Stomach (tissue), 9 donors: ENCODE data around the gene PTPN2. TPM values are rescaled to one million over a fixed set of nuclear protein-coding genes. Genes with fewer than 3 reads are reported as not detected.

Experiments used
- DNase-seq, 2 donors: peaks; one replicate each; pipeline versions ENCODE4 v3.0.0 to v3.0.0-alpha.2; 2013 to 2019
- H3K27ac ChIP-seq, 5 donors: fragments of 200-600 bp in 4 of 5; sonication (generic) in 4 of 5; one replicate each; pipeline ENCODE4 v1.5.1; 2013 to 2019; ENCODE audit warnings: mild to moderate bottlenecking in 1 of 5, moderate library complexity in 1 of 5
- H3K27me3 ChIP-seq, 3 donors: fragments of 200-600 bp; sonication (generic); one replicate each; pipeline ENCODE4 v1.5.1; 2017 to 2019; ENCODE audit warnings: mixed run types in 1 of 3
- H3K36me3 ChIP-seq, 4 donors: fragments of 200-600 bp; sonication (generic); 1 replicate in 3 of 4; 2 replicates in 1 of 4; pipeline ENCODE4 v1.5.1; 2016 to 2019
- H3K4me1 ChIP-seq, 4 donors: fragments of 200-600 bp; sonication (generic); one replicate each; pipeline ENCODE4 v1.5.1; 2016 to 2019
- H3K4me3 ChIP-seq, 4 donors: fragments of 200-600 bp; sonication (generic) in 3 of 4; one replicate each; pipeline ENCODE4 v1.5.1; 2016 to 2019; ENCODE audit warnings: mild to moderate bottlenecking in 1 of 4
- H3K9me3 ChIP-seq, 4 donors: fragments of 200-600 bp; sonication (generic); one replicate each; pipeline ENCODE4 v1.5.1; 2016 to 2019
- EP300 ChIP-seq: sonication (generic); formaldehyde crosslinking; IDR thresholded peaks from one replicate; pipeline ENCODE4 v1.6.1; 2017; ENCODE audit warnings: antibody characterized with exemption
- POLR2A ChIP-seq, 4 donors: fragments of 450-650 bp; IDR thresholded peaks; one replicate each; pipeline ENCODE4 v1.6.1; 2016; ENCODE audit warnings: antibody characterized with exemption in 4 of 4, control low read depth in 2 of 4, mild to moderate bottlenecking in 1 of 4, moderate library complexity in 1 of 4
- POLR2AphosphoS5 ChIP-seq, 3 donors: sonication (generic); formaldehyde crosslinking; IDR thresholded peaks; one replicate each; pipeline ENCODE4 v1.6.1; 2016; ENCODE audit warnings: antibody characterized with exemption in 3 of 3
- WGBS, 5 donors: extraction: QIAGEN DNeasy Blood & Tissue Kit in 3 of 5; methylation state at CpG; one replicate each; pipeline versions ENCODE4 v1.1.5 to v1.1.7; 2013 to 2018; 5-methylcytosine and 5-hydroxymethylcytosine counted together
- intact Hi-C: fragments of 100-400 bp; cut with DNase I; formaldehyde crosslinking; loops from one replicate; pipeline ENCODE4 v1.15.1; 2023; ENCODE audit warnings: low total_unique reads
- polyA plus RNA-seq, 3 donors: library from polyadenylated mRNA; stranded (reverse); fragments of 200-250 nt; gene quantifications; one replicate each; pipeline ENCODE4 v1.2.3, GENCODE V29; 2013
- total RNA-seq, 5 donors: library from RNA; depleted of rRNA; stranded (reverse); fragments of >200 nt; gene quantifications; one replicate each; pipeline versions ENCODE4 v1.1.0 to v1.2.3, GENCODE V29; 2014 to 2016
- TF ChIP-seq, protein P1 (sequence below), 7 experiments: fragments of 450-650 bp in 4 of 7; fragments of 200-600 bp in 3 of 7; sonication (generic) in 3 of 7; IDR thresholded peaks; one replicate each; pipeline ENCODE4 v1.5.1; 2016 to 2019; ENCODE audit warnings: antibody characterized with exemption in 7 of 7, control low read depth in 2 of 7, mild to moderate bottlenecking in 1 of 7
- donor health status: healthy with polysubstance abuse.
- donor health status: Bipolar disorder and iron deficiency.
- donor health status: healthy.

PTPN2 gene
- total and polyA plus RNA-seq, 8 donors: 5.8 to 66.7 (median 30.3) TPM

DNA sequence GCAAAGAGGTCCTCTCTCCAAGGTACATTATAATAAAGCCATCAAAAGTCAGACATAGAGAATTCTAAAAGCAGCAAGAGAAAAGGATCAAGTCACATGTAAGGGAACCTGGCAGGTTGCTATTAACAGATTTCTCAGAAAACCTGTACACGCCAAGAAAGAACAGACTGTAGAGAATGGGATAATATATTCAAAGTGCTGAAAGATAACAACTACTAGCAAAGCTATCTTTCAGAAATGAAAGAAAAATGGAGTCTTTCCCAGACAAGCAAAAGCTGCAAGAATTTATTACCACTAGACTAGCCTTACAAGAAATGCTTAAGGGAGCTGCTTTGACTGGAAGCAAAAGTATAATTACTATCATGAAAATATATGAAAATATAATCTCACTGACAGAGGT lies 81.5 kb downstream of the PTPN2 start:
- H3K36me3 ChIP-seq: peaks cover 3 to 49% (median 43%) of the 10 kb centered on the region in 4 donors
- H3K27ac ChIP-seq: no peak overlapping the region
- TF ChIP-seq, protein P1, sequence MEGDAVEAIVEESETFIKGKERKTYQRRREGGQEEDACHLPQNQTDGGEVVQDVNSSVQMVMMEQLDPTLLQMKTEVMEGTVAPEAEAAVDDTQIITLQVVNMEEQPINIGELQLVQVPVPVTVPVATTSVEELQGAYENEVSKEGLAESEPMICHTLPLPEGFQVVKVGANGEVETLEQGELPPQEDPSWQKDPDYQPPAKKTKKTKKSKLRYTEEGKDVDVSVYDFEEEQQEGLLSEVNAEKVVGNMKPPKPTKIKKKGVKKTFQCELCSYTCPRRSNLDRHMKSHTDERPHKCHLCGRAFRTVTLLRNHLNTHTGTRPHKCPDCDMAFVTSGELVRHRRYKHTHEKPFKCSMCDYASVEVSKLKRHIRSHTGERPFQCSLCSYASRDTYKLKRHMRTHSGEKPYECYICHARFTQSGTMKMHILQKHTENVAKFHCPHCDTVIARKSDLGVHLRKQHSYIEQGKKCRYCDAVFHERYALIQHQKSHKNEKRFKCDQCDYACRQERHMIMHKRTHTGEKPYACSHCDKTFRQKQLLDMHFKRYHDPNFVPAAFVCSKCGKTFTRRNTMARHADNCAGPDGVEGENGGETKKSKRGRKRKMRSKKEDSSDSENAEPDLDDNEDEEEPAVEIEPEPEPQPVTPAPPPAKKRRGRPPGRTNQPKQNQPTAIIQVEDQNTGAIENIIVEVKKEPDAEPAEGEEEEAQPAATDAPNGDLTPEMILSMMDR (IDR thresholded peaks at IDR 0.05): no peak
- no peak for TF ChIP-seq POLR2A (IDR thresholded peaks at IDR 0.05)
- no peak for TF ChIP-seq POLR2AphosphoS5 (IDR thresholded peaks at IDR 0.05)
- TF ChIP-seq EP300: no peak
- H3K4me3 ChIP-seq: no peak overlapping the region
- intact Hi-C loops: no loop called here
- WGBS, 5 donors: 79 to 92% (median 81%) methylated on average over 1 of the region's 1 CpG
- H3K9me3 ChIP-seq: no peaks in the 10 kb centered on the region
- H3K27me3 ChIP-seq: no peaks in the 10 kb centered on the region
- no peaks in the 10 kb centered on the region for H3K4me1 ChIP-seq
- no peak for DNase-seq

DNA sequence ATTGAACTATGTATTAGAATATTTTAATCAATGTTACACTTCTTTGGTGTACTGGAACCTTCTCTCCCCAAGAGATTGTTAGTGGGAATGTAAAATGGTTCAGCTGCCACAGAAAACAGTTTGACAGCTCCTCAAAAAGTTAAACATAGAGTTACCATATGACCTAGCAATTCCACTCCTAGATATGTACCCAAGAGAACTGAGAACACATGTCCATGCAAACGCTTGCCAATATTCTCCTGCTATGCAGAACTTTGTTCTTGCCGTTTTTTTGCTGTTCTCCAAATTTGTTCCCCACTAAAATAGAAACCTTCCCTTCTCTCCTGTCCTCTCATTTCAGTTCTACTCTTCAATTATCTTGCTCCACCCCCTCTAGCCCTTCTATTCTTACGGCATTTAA lies 87.6 kb downstream of the PTPN2 start:
- Histone ChIP-seq H3K36me3 (peaks cover 8 to 65% (median 53%) of the 10 kb centered on the region in 4 donors), H3K4me1 (no peaks in the 10 kb centered on the region)
- intact Hi-C loops: no loop called here

DNA sequence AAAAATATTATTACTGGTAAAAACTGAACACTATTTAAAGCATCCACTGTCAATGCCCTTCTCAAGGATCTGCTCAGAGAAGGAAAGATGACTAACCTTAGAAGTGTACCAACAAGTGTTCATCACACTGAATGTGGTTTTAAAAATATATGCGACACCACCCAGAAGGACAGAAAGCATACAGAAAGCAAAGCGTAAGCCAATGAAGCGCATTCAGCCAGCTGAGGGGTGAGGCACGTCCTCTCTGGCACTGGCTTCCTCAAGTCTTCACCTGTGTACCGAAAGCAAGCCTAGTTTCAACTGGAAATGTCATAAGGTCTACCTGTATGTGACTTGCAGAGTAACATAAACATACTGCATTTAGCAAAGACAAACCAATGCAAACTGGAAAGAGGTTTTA lies 92.4 kb downstream of the PTPN2 start:
- intact Hi-C loops: no loop called here
- no peak for DNase-seq
- H3K36me3 ChIP-seq: peaks cover 10 to 27% (median 24%) of the 10 kb centered on the region in 4 donors
- 89 to 99% (median 94%) methylated on average over 5 of the region's 5 CpGs for WGBS, 5 donors
- TF ChIP-seq POLR2AphosphoS5 (IDR thresholded peaks at IDR 0.05): no peak
- TF ChIP-seq, protein P1 (IDR thresholded peaks at IDR 0.05): no peak
- no peak for TF ChIP-seq EP300
- no peak for TF ChIP-seq POLR2A (IDR thresholded peaks at IDR 0.05)
- no peaks in the 10 kb centered on the region for H3K4me1 ChIP-seq
- no peaks in the 10 kb centered on the region for H3K9me3 ChIP-seq
- H3K27ac ChIP-seq: no peak overlapping the region
- no peaks in the 10 kb centered on the region for H3K27me3 ChIP-seq
- H3K4me3 ChIP-seq: no peak overlapping the region

More for the DNA sequence above, 87.6 kb downstream of the PTPN2 start:
- DNase-seq: no peak
- Histone ChIP-seq H3K27me3 (no peaks in the 10 kb centered on the region), H3K27ac (no peak overlapping the region), H3K9me3 (no peaks in the 10 kb centered on the region), H3K4me3 (no peak overlapping the region)
- TF ChIP-seq, protein P1 (IDR thresholded peaks at IDR 0.05): no peak
- TF ChIP-seq POLR2A (IDR thresholded peaks at IDR 0.05): no peak
- TF ChIP-seq EP300: no peak
- TF ChIP-seq POLR2AphosphoS5 (IDR thresholded peaks at IDR 0.05): no peak
- WGBS, 5 donors: 89 to 93% (median 90%) methylated on average over 3 of the region's 3 CpGs

DNA sequence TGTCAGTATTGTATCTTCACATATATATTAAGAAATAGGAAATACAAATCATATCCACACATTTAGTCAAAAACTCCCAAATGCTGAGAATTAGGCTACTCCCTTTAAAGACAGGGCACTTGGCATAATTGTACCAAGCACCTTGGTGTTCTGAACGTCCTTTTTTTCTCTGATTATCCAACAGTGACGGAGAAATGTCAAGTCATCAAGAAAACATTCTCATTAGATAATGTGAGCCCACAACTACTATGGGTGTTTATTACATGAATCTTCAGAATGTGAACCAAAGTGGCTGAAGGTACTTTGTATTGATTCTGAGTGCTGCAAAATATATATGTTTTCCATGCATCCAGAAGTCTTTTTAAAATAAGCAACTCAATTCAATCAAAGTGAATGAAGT lies 97.4 kb downstream of the PTPN2 start:
- TF ChIP-seq, protein P1 (IDR thresholded peaks at IDR 0.05): no peak
- TF ChIP-seq POLR2A (IDR thresholded peaks at IDR 0.05): no peak
- WGBS, 5 donors: 86 to 95% (median 89%) methylated on average over 2 of the region's 2 CpGs
- no peak overlapping the region for H3K4me3 ChIP-seq
- no peak overlapping the region for H3K27ac ChIP-seq
- no peaks in the 10 kb centered on the region for H3K27me3 ChIP-seq
- no peaks in the 10 kb centered on the region for H3K4me1 ChIP-seq
- no peaks in the 10 kb centered on the region for H3K9me3 ChIP-seq
- peaks cover 1 to 14% (median 9%) of the 10 kb centered on the region in 4 donors for H3K36me3 ChIP-seq
- DNase-seq: no peak
- intact Hi-C loops: no loop called here
